ENCODE measurements around the gene SLC37A1. TPM values are rescaled to one million over a fixed set of nuclear protein-coding genes. Genes with fewer than 3 reads are reported as not detected.
A peak's percentile ranks its signal among the peaks of the same experiment; 100 is the strongest.

The SLC37A1 gene
- total and polyA plus RNA-seq, 9 of the 15 experiments (the other 6 are each of a cell fraction or from before 2014, with no cell fraction given): 0.06 to 3.4 (median 0.40) TPM

GRCh38 chr21:42609811-42610210 is 96.2 kb downstream of the SLC37A1 start:
- H3K36me3 ChIP-seq (ENCODE audit: control insufficient read depth, insufficient read depth, low read length): no peaks in the 10 kb centered on the region
- ChIA-PET POLR2A (no interaction called here), CTCF (ENCODE audit: low intra/inter-chr PET ratio) (no interaction called here)
- 3% methylated on average over 2 of the region's 2 CpGs for WGBS (ENCODE audit: insufficient coverage, low coverage, missing lambda C conversion rate)
- intact Hi-C loops (cut with micrococcal nuclease): no loop called here
- no TSS peak for BruUV-seq (replicated peaks)
- H3K9me1 ChIP-seq (ENCODE audit: control insufficient read depth, insufficient read depth, low read length): no peaks in the 10 kb centered on the region
- H3K9me3 ChIP-seq (replicated peaks; ENCODE audit: control insufficient read depth, insufficient read depth, low read depth, low read length): peaks cover 2% of the 10 kb centered on the region; the same call in 1 of the 2 replicates
- peaks cover 13 to 22% of the 10 kb centered on the region in 2 experiments; a peak in 4 of 5 replicates for H3K27me3 ChIP-seq (ENCODE audit: control insufficient read depth in 2 of 2, insufficient read depth in 2 of 2, low read length in 2 of 2)
- peaks cover 0 to 1% of the 10 kb centered on the region in 2 experiments; a peak in 1 of 5 replicates for H3K4me1 ChIP-seq (replicated peaks in 1 of 2; ENCODE audit: control insufficient read depth in 2 of 2, insufficient read depth in 2 of 2, low read length in 2 of 2)
- DNase-seq (ENCODE audit: extremely low read depth in 1 of 4, low spot score in 3 of 4) (peak in 3 of 4 experiments; percentile 50 to 70 (median 63)), FAIRE-seq (no peak), ATAC-seq (peak; percentile 81)
- TF ChIP-seq, protein P1, sequence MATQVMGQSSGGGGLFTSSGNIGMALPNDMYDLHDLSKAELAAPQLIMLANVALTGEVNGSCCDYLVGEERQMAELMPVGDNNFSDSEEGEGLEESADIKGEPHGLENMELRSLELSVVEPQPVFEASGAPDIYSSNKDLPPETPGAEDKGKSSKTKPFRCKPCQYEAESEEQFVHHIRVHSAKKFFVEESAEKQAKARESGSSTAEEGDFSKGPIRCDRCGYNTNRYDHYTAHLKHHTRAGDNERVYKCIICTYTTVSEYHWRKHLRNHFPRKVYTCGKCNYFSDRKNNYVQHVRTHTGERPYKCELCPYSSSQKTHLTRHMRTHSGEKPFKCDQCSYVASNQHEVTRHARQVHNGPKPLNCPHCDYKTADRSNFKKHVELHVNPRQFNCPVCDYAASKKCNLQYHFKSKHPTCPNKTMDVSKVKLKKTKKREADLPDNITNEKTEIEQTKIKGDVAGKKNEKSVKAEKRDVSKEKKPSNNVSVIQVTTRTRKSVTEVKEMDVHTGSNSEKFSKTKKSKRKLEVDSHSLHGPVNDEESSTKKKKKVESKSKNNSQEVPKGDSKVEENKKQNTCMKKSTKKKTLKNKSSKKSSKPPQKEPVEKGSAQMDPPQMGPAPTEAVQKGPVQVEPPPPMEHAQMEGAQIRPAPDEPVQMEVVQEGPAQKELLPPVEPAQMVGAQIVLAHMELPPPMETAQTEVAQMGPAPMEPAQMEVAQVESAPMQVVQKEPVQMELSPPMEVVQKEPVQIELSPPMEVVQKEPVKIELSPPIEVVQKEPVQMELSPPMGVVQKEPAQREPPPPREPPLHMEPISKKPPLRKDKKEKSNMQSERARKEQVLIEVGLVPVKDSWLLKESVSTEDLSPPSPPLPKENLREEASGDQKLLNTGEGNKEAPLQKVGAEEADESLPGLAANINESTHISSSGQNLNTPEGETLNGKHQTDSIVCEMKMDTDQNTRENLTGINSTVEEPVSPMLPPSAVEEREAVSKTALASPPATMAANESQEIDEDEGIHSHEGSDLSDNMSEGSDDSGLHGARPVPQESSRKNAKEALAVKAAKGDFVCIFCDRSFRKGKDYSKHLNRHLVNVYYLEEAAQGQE (IDR thresholded peaks at IDR 0.05; ENCODE audit: borderline replicate concordance): 0 out of 2 replicates have a peak, but pooled peaks have one; percentile 20
- TF ChIP-seq, protein P1 (CRISPR knock-in tag; IDR thresholded peaks at IDR 0.05; ENCODE audit: low read depth): no peak
- TF ChIP-seq PYGO2 (tag; IDR thresholded peaks at IDR 0.05) (no peak), SAFB2 (IDR thresholded peaks at IDR 0.05; ENCODE audit: borderline replicate concordance, low read depth, low read length, severe bottlenecking) (no peak), NFATC3 (IDR thresholded peaks at IDR 0.05) (no peak), FOXM1 (IDR thresholded peaks at IDR 0.05; ENCODE audit: low read depth) (no peak), FOXM1 (CRISPR knock-in tag; IDR thresholded peaks at IDR 0.05; ENCODE audit: low read depth) (no peak), FOS (IDR thresholded peaks at IDR 0.05; ENCODE audit: extremely low read depth, insufficient read length) (peak; percentile 33), ESRRA (IDR thresholded peaks at IDR 0.05; ENCODE audit: borderline replicate concordance, low read depth) (peak; percentile 46; the same call in 1 of the 2 replicates), CBFA2T2 (conservative IDR thresholded peaks at IDR 0.05) (peak; percentile 18), TCF15 (CRISPR knock-in tag; IDR thresholded peaks at IDR 0.05) (no peak), USF1 (CRISPR knock-in tag; IDR thresholded peaks at IDR 0.05) (peak; percentile 94), RAD51 (IDR thresholded peaks at IDR 0.05; ENCODE audit: borderline replicate concordance, low read depth) (peak; percentile 89)
- TF ChIP-seq, protein P2, sequence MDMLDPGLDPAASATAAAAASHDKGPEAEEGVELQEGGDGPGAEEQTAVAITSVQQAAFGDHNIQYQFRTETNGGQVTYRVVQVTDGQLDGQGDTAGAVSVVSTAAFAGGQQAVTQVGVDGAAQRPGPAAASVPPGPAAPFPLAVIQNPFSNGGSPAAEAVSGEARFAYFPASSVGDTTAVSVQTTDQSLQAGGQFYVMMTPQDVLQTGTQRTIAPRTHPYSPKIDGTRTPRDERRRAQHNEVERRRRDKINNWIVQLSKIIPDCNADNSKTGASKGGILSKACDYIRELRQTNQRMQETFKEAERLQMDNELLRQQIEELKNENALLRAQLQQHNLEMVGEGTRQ (CRISPR knock-in tag; IDR thresholded peaks at IDR 0.05): peak; percentile 89
- no peak overlapping the region for H3K4me3 ChIP-seq
- no peak overlapping the region for H3K27ac ChIP-seq (ENCODE audit: extremely low read depth, low read depth, low read length)
- no peaks in the 10 kb centered on the region; the same call in 1 of the 2 replicates for H4K20me1 ChIP-seq (replicated peaks; ENCODE audit: control insufficient read depth, insufficient read depth, low read length)
- no peak overlapping the region for H3K4me2 ChIP-seq (ENCODE audit: insufficient read depth, low read length)
- in situ Hi-C loops (cut with MboI): no loop called here
- no peak overlapping the region for H2AFZ ChIP-seq (ENCODE audit: low read depth, low read length)
- H3K79me2 ChIP-seq (ENCODE audit: control insufficient read depth, insufficient read depth, low read length): no peaks in the 10 kb centered on the region
- H3K9ac ChIP-seq (ENCODE audit: insufficient read depth in 1 of 2, low read depth in 2 of 2, low read length in 2 of 2): no peak overlapping the region

Measured in K562 (cell line).